GM06990 (cell line): Measurements from ENCODE around the gene TMEM132C.

Source experiments
- DNase-seq: peaks from one replicate; pipeline ENCODE4 v3.0.0-alpha.2; 2011; ENCODE audit not compliant: insufficient read length; ENCODE audit errors: extremely low read depth
- H3K27me3 ChIP-seq: replicated peaks from 2 replicates; pipeline ENCODE4 v1.6.0; 2011; ENCODE audit warnings: low read length; ENCODE audit not compliant: control insufficient read depth, insufficient read depth
- H3K36me3 ChIP-seq: 2 replicates; pipeline ENCODE4 v1.5.1; 2011; ENCODE audit warnings: low read length; ENCODE audit not compliant: control insufficient read depth, insufficient read depth
- H3K4me3 ChIP-seq: replicated peaks from 2 replicates; pipeline ENCODE4 v1.5.1; 2011; ENCODE audit warnings: low read depth, mild to moderate bottlenecking, control low read depth, low read length
- TF ChIP-seq, protein P1 (sequence below): IDR thresholded peaks from 2 replicates; pipeline ENCODE4 v1.5.1; 2011; ENCODE audit warnings: low read length, control low read depth, mild to moderate bottlenecking, inconsistent platforms; ENCODE audit not compliant: insufficient read depth, poor library complexity, severe bottlenecking

Gene TMEM132C

DNA sequence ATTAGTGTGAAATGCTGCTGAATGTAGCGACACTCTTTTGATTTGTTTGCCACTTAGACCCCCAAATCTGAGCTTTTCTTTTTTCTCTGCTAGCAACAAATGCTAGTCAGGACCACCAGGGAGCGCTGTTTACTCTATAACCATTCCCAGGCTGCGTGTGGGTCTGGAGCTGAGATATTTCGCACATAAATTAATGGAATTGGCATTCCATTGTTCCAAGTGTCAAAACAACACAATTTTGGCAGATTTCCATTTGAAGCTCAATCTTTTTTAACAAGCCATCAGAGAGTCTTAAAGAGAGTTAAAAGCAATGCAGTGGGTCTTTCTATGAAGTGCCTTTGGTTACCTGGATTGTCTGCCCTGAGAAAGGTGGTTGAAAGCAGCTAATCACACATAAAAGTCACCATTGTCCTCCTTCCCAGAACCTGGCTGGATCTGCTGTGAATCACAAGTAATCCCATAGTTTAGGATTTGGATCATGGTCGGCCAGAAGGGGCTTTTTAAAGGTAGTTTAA is 7.4 kb upstream of the TMEM132C start:
- no peaks in the 10 kb centered on the region for H3K36me3 ChIP-seq
- H3K4me3 ChIP-seq: no peak overlapping the region
- TF ChIP-seq, protein P1, sequence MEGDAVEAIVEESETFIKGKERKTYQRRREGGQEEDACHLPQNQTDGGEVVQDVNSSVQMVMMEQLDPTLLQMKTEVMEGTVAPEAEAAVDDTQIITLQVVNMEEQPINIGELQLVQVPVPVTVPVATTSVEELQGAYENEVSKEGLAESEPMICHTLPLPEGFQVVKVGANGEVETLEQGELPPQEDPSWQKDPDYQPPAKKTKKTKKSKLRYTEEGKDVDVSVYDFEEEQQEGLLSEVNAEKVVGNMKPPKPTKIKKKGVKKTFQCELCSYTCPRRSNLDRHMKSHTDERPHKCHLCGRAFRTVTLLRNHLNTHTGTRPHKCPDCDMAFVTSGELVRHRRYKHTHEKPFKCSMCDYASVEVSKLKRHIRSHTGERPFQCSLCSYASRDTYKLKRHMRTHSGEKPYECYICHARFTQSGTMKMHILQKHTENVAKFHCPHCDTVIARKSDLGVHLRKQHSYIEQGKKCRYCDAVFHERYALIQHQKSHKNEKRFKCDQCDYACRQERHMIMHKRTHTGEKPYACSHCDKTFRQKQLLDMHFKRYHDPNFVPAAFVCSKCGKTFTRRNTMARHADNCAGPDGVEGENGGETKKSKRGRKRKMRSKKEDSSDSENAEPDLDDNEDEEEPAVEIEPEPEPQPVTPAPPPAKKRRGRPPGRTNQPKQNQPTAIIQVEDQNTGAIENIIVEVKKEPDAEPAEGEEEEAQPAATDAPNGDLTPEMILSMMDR: peak; percentile 43
- no peaks in the 10 kb centered on the region for H3K27me3 ChIP-seq
- no peak for DNase-seq

DNA sequence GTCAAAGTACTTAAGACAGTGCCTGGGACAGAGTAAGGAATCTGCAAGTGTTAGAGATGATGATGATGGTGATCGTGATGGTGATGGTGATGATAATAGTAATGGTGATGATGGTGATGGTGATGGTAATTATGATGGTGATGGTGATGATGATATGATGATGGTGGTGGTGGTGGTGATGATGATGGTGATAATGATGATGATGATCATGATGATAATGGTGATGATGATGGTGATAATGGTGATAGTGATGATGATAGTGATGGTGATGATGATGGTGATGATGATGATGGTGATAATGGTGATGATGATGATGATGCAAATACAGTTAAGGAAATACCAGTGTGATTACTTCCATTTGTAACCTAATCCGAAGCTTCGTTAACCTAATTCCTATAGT is 5.2 kb upstream of the TMEM132C start:
- no peaks in the 10 kb centered on the region for H3K36me3 ChIP-seq
- TF ChIP-seq, protein P1: no peak
- no peak for DNase-seq
- no peak overlapping the region for H3K4me3 ChIP-seq
- H3K27me3 ChIP-seq: no peaks in the 10 kb centered on the region

DNA sequence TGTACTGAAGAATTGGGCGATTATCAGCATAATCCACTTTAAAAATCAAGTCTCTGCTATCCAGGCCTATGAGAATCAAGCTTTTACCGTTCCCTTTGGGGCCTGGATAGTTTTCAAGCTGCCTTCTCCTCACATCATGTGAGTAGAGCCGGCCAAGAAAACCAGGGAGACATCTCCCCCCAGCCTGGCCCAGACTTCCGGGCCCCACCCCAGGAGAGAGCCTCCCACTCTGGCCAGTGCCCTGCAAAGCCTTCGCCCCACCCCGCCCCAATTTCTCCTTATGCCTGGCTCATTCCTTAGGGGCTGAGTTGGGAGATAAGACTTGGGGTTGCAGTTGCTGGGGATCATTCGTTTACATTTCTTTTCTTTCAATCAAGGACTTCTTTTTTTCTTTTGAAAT is 1.4 kb upstream of the TMEM132C start:
- Histone ChIP-seq H3K4me3 (no peak overlapping the region), H3K27me3 (no peaks in the 10 kb centered on the region), H3K36me3 (no peaks in the 10 kb centered on the region)
- DNase-seq: no peak
- TF ChIP-seq, protein P1: no peak

DNA sequence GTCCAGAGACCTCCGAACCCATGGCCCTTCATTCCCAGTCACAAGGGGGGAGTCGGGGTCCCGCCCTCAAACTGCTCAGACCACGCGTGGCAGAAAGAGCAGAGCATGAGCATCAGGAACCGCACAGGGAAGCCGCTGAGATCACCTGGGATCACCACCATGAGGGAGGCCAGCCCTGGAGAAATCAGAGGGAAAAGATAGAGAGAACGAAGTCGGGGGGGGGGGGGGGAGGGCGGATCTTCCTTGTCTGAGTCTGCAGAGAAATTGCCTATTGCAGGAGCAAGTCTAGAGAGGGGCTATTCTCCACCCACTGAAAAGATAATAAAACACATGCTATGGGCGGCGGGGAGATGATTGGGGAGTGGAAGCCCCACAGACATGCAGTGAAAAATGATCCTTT is 884 bp upstream of the TMEM132C start:
- DNase-seq: no peak
- Histone ChIP-seq H3K36me3 (no peaks in the 10 kb centered on the region), H3K27me3 (no peaks in the 10 kb centered on the region), H3K4me3 (no peak overlapping the region)
- TF ChIP-seq, protein P1: no peak

DNA sequence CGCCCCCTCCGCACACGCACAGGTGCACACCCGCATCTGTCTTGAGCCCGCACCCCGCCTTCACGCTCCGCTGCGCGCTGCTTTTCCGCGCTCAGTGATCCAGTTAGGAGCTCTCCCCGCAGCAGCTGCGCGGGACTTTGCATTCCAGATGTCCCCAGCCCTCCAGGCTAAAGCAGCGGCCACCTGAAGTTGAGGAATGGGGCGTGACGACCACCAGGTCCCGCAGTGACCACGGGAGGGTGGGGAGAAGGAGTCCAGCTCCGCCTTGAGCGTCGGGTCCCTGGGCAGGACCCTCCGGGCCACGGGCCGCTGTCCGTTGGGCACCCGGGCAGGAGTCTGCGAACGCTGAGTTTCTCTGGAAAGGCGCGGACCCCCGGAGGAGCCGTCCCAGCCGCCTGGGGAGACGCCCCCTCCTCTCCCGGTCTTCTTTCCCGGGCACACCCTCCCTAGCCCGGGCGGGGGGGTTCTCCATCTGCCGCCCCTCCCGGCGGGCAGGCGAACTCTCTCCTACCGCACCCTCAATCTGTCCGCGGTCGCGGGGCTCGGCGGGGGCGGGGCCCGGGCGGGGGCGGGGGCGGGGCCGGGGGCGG is 334 bp upstream of the TMEM132C start:
- Histone ChIP-seq H3K36me3 (no peaks in the 10 kb centered on the region), H3K4me3 (no peak overlapping the region), H3K27me3 (no peaks in the 10 kb centered on the region)
- TF ChIP-seq, protein P1: no peak
- DNase-seq: no peak
